ENCODE results near the gene DYNC1H1. TPM values are rescaled to one million over a fixed set of nuclear protein-coding genes. Genes with fewer than 3 reads are reported as not detected.
A peak's percentile ranks its signal among the peaks of the same experiment; 100 is the strongest.

Gene DYNC1H1
- total RNA-seq, 1 donor from 2014 or later: 265 TPM

GRCh38 chr14:102033241-102033640 lies 68.9 kb downstream of the DYNC1H1 start:
- Mint-ChIP-seq H3K36me3 (ENCODE audit: low read depth) (peaks cover 76% of the 10 kb centered on the region), H3K27ac (no peak overlapping the region), H3K4me1 (no peaks in the 10 kb centered on the region), H3K27me3 (no peaks in the 10 kb centered on the region), H3K4me3 (no peak overlapping the region), H3K9me3 (no peaks in the 10 kb centered on the region)
- intact Hi-C loops (cut with micrococcal nuclease): no loop called here
- no peak for DNase-seq

GRCh38 chr14:102034301-102034700 lies 69.9 kb downstream of the DYNC1H1 start:
- Mint-ChIP-seq H3K36me3 (ENCODE audit: low read depth) (peaks cover 74% of the 10 kb centered on the region), H3K27me3 (no peaks in the 10 kb centered on the region), H3K27ac (no peak overlapping the region), H3K4me1 (no peaks in the 10 kb centered on the region), H3K9me3 (no peaks in the 10 kb centered on the region), H3K4me3 (no peak overlapping the region)
- no peak for DNase-seq
- intact Hi-C loops (cut with micrococcal nuclease): no loop called here

GRCh38 chr14:102035914-102036313 lies 71.5 kb downstream of the DYNC1H1 start:
- intact Hi-C loops (cut with micrococcal nuclease): no loop called here
- Mint-ChIP-seq H3K4me1 (no peaks in the 10 kb centered on the region), H3K36me3 (ENCODE audit: low read depth) (peaks cover 79% of the 10 kb centered on the region), H3K27ac (no peak overlapping the region), H3K4me3 (no peak overlapping the region), H3K27me3 (no peaks in the 10 kb centered on the region), H3K9me3 (no peaks in the 10 kb centered on the region)
- DNase-seq: no peak

GRCh38 chr14:102037686-102038085 lies 73.3 kb downstream of the DYNC1H1 start:
- Mint-ChIP-seq H3K9me3 (no peaks in the 10 kb centered on the region), H3K27ac (no peak overlapping the region), H3K27me3 (no peaks in the 10 kb centered on the region), H3K4me3 (no peak overlapping the region), H3K4me1 (no peaks in the 10 kb centered on the region), H3K36me3 (ENCODE audit: low read depth) (peaks cover 82% of the 10 kb centered on the region)
- no peak for DNase-seq
- intact Hi-C loops (cut with micrococcal nuclease): no loop called here

GRCh38 chr14:102039157-102039556 lies 74.8 kb downstream of the DYNC1H1 start:
- DNase-seq: no peak
- Mint-ChIP-seq H3K4me1 (no peaks in the 10 kb centered on the region), H3K27ac (no peak overlapping the region), H3K27me3 (no peaks in the 10 kb centered on the region), H3K36me3 (ENCODE audit: low read depth) (peaks cover 79% of the 10 kb centered on the region), H3K9me3 (no peaks in the 10 kb centered on the region), H3K4me3 (no peak overlapping the region)
- intact Hi-C loops (cut with micrococcal nuclease): no loop called here

GRCh38 chr14:102040153-102040552 lies 75.8 kb downstream of the DYNC1H1 start:
- H3K27ac Mint-ChIP-seq: no peak overlapping the region
- H3K4me1 Mint-ChIP-seq: no peaks in the 10 kb centered on the region
- no peak overlapping the region for H3K4me3 Mint-ChIP-seq
- H3K36me3 Mint-ChIP-seq (ENCODE audit: low read depth): peaks cover 80% of the 10 kb centered on the region
- H3K27me3 Mint-ChIP-seq: no peaks in the 10 kb centered on the region
- DNase-seq: no peak
- H3K9me3 Mint-ChIP-seq: no peaks in the 10 kb centered on the region
- intact Hi-C loops (cut with micrococcal nuclease): no loop called here

- H3K4me1 Mint-ChIP-seq: peaks cover 3% of the 10 kb centered on the region
- H3K36me3 Mint-ChIP-seq (ENCODE audit: low read depth): peaks cover 71% of the 10 kb centered on the region
- DNase-seq: no peak
- no peaks in the 10 kb centered on the region for H3K27me3 Mint-ChIP-seq
- no peaks in the 10 kb centered on the region for H3K9me3 Mint-ChIP-seq
- H3K27ac Mint-ChIP-seq: no peak overlapping the region
- no peak overlapping the region for H3K4me3 Mint-ChIP-seq
- intact Hi-C loops (cut with micrococcal nuclease): no loop called here
These were observed 78.3 kb downstream of the DYNC1H1 start for GRCh38 chr14:102042699-102043098.

GRCh38 chr14:102043251-102044025 lies 79.1 kb downstream of the DYNC1H1 start:
- no peak overlapping the region for H3K27ac Mint-ChIP-seq
- H3K9me3 Mint-ChIP-seq: no peaks in the 10 kb centered on the region
- intact Hi-C loops (cut with micrococcal nuclease): no loop called here
- H3K36me3 Mint-ChIP-seq (ENCODE audit: low read depth): peaks cover 73% of the 10 kb centered on the region
- H3K4me1 Mint-ChIP-seq: peaks cover 3% of the 10 kb centered on the region
- H3K27me3 Mint-ChIP-seq: no peaks in the 10 kb centered on the region
- no peak overlapping the region for H3K4me3 Mint-ChIP-seq
- DNase-seq: no peak

GRCh38 chr14:102044566-102044965 lies 80.2 kb downstream of the DYNC1H1 start:
- no peak overlapping the region for H3K27ac Mint-ChIP-seq
- no peaks in the 10 kb centered on the region for H3K27me3 Mint-ChIP-seq
- H3K4me1 Mint-ChIP-seq: peaks cover 3% of the 10 kb centered on the region
- no peak overlapping the region for H3K4me3 Mint-ChIP-seq
- DNase-seq: no peak
- peaks cover 69% of the 10 kb centered on the region for H3K36me3 Mint-ChIP-seq (ENCODE audit: low read depth)
- no peaks in the 10 kb centered on the region for H3K9me3 Mint-ChIP-seq
- intact Hi-C loops (cut with micrococcal nuclease): no loop called here

- Mint-ChIP-seq H3K27ac (no peak overlapping the region), H3K36me3 (ENCODE audit: low read depth) (peaks cover 62% of the 10 kb centered on the region)
- intact Hi-C loops (cut with micrococcal nuclease): no loop called here
These were observed 82.2 kb downstream of the DYNC1H1 start for GRCh38 chr14:102046337-102047278.

GRCh38 chr14:102047808-102048540 lies 83.6 kb downstream of the DYNC1H1 start:
- peaks cover 3% of the 10 kb centered on the region for H3K4me1 Mint-ChIP-seq
- H3K9me3 Mint-ChIP-seq: no peaks in the 10 kb centered on the region
- H3K27ac Mint-ChIP-seq: no peak overlapping the region
- intact Hi-C loops (cut with micrococcal nuclease): no loop called here
- peaks cover 55% of the 10 kb centered on the region for H3K36me3 Mint-ChIP-seq (ENCODE audit: low read depth)
- no peak for DNase-seq
- no peak overlapping the region for H3K4me3 Mint-ChIP-seq
- H3K27me3 Mint-ChIP-seq: no peaks in the 10 kb centered on the region

More at GRCh38 chr14:102046337-102047278, 82.2 kb downstream of the DYNC1H1 start:
- H3K4me3 Mint-ChIP-seq: no peak overlapping the region
- peaks cover 3% of the 10 kb centered on the region for H3K4me1 Mint-ChIP-seq
- peak; percentile 62 for DNase-seq
- no peaks in the 10 kb centered on the region for H3K9me3 Mint-ChIP-seq
- no peaks in the 10 kb centered on the region for H3K27me3 Mint-ChIP-seq

GRCh38 chr14:102049258-102050025 lies 85.1 kb downstream of the DYNC1H1 start:
- H3K27ac Mint-ChIP-seq: no peak overlapping the region
- H3K27me3 Mint-ChIP-seq: no peaks in the 10 kb centered on the region
- peaks cover 44% of the 10 kb centered on the region for H3K36me3 Mint-ChIP-seq (ENCODE audit: low read depth)

GRCh38 chr14:102050026-102050405 lies 85.6 kb downstream of the DYNC1H1 start:
- H3K4me3 Mint-ChIP-seq: no peak overlapping the region
- H3K27ac Mint-ChIP-seq: no peak overlapping the region
- peaks cover 3% of the 10 kb centered on the region for H3K4me1 Mint-ChIP-seq
- intact Hi-C loops (cut with micrococcal nuclease): no loop called here
- H3K27me3 Mint-ChIP-seq: no peaks in the 10 kb centered on the region
- peaks cover 40% of the 10 kb centered on the region for H3K36me3 Mint-ChIP-seq (ENCODE audit: low read depth)
- no peaks in the 10 kb centered on the region for H3K9me3 Mint-ChIP-seq
- DNase-seq: no peak

More at GRCh38 chr14:102049258-102050025, 85.1 kb downstream of the DYNC1H1 start:
- intact Hi-C loops (cut with micrococcal nuclease): no loop called here
- DNase-seq: no peak
- Mint-ChIP-seq H3K9me3 (no peaks in the 10 kb centered on the region), H3K4me1 (peaks cover 3% of the 10 kb centered on the region), H3K4me3 (no peak overlapping the region)

Data from activated CD4-positive, alpha-beta T cell treated with anti-CD3 and anti-CD28 coated beads, Interleukin-2, amount 10 ng/mL, durations not matched to agents 24 days and 14 days (primary cell).